ENCODE results near the gene PHOX2A.

Gene PHOX2A

GRCh38 chr11:72241291-72241781, 2.6 kb downstream of the PHOX2A start:
- TF ChIP-seq YY1 (IDR thresholded peaks at IDR 0.05; ENCODE audit: insufficient read depth, insufficient read length) (no peak), SUZ12 (IDR thresholded peaks at IDR 0.05; ENCODE audit: extremely low read depth, insufficient read depth, insufficient read length) (no peak), ZNF274 (IDR thresholded peaks at IDR 0.05; ENCODE audit: low read depth, low read length) (no peak)
- H3K27me3 ChIP-seq (ENCODE audit: insufficient read depth, insufficient read length): peaks cover 20% of the 10 kb centered on the region
- H3K9ac ChIP-seq (ENCODE audit: insufficient read length, low read depth): no peak overlapping the region
- no peak overlapping the region for H3K4me3 ChIP-seq (ENCODE audit: insufficient read length, low read depth)
- DNase-seq (ENCODE audit: low read depth, low spot score): no peak
- H3K9me3 ChIP-seq (ENCODE audit: insufficient read depth, low read length): no peaks in the 10 kb centered on the region
- H3K36me3 ChIP-seq (ENCODE audit: insufficient read depth, insufficient read length, low read length): peaks cover 30% of the 10 kb centered on the region
- peaks cover 16% of the 10 kb centered on the region for H3K4me1 ChIP-seq (ENCODE audit: insufficient read depth, insufficient read length)

GRCh38 chr11:72240461-72241290, 3.3 kb downstream of the PHOX2A start:
- H3K27me3 ChIP-seq (ENCODE audit: insufficient read depth, insufficient read length): peaks cover 14% of the 10 kb centered on the region
- no peak overlapping the region for H3K4me3 ChIP-seq (ENCODE audit: insufficient read length, low read depth)
- H3K9ac ChIP-seq (ENCODE audit: insufficient read length, low read depth): no peak overlapping the region
- DNase-seq (ENCODE audit: low read depth, low spot score): no peak
- TF ChIP-seq YY1 (IDR thresholded peaks at IDR 0.05; ENCODE audit: insufficient read depth, insufficient read length): no peak
- TF ChIP-seq ZNF274 (IDR thresholded peaks at IDR 0.05; ENCODE audit: low read depth, low read length): no peak
- TF ChIP-seq SUZ12 (IDR thresholded peaks at IDR 0.05; ENCODE audit: extremely low read depth, insufficient read depth, insufficient read length): no peak
- H3K4me1 ChIP-seq (ENCODE audit: insufficient read depth, insufficient read length): peaks cover 16% of the 10 kb centered on the region
- peaks cover 37% of the 10 kb centered on the region for H3K36me3 ChIP-seq (ENCODE audit: insufficient read depth, insufficient read length, low read length)
- no peaks in the 10 kb centered on the region for H3K9me3 ChIP-seq (ENCODE audit: insufficient read depth, low read length)

- peaks cover 44% of the 10 kb centered on the region for H3K36me3 ChIP-seq (ENCODE audit: insufficient read depth, insufficient read length, low read length)
- peaks cover 7% of the 10 kb centered on the region for H3K27me3 ChIP-seq (ENCODE audit: insufficient read depth, insufficient read length)
- H3K4me1 ChIP-seq (ENCODE audit: insufficient read depth, insufficient read length): peaks cover 16% of the 10 kb centered on the region
- no peak for DNase-seq (ENCODE audit: low read depth, low spot score)
- H3K9me3 ChIP-seq (ENCODE audit: insufficient read depth, low read length): no peaks in the 10 kb centered on the region
- TF ChIP-seq SUZ12 (IDR thresholded peaks at IDR 0.05; ENCODE audit: extremely low read depth, insufficient read depth, insufficient read length): no peak
- TF ChIP-seq ZNF274 (IDR thresholded peaks at IDR 0.05; ENCODE audit: low read depth, low read length): no peak
- no peak for TF ChIP-seq YY1 (IDR thresholded peaks at IDR 0.05; ENCODE audit: insufficient read depth, insufficient read length)
- no peak overlapping the region for H3K9ac ChIP-seq (ENCODE audit: insufficient read length, low read depth)
- H3K4me3 ChIP-seq (ENCODE audit: insufficient read length, low read depth): no peak overlapping the region
These were observed 4.0 kb downstream of the PHOX2A start for GRCh38 chr11:72239849-72240460.

GRCh38 chr11:72239313-72239848, 4.6 kb downstream of the PHOX2A start:
- H3K36me3 ChIP-seq (ENCODE audit: insufficient read depth, insufficient read length, low read length): peaks cover 50% of the 10 kb centered on the region
- H3K4me1 ChIP-seq (ENCODE audit: insufficient read depth, insufficient read length): peaks cover 12% of the 10 kb centered on the region
- no peak for DNase-seq (ENCODE audit: low read depth, low spot score)
- no peak for TF ChIP-seq YY1 (IDR thresholded peaks at IDR 0.05; ENCODE audit: insufficient read depth, insufficient read length)
- TF ChIP-seq SUZ12 (IDR thresholded peaks at IDR 0.05; ENCODE audit: extremely low read depth, insufficient read depth, insufficient read length): no peak
- no peak for TF ChIP-seq ZNF274 (IDR thresholded peaks at IDR 0.05; ENCODE audit: low read depth, low read length)
- H3K27me3 ChIP-seq (ENCODE audit: insufficient read depth, insufficient read length): peaks cover under 1% of the 10 kb centered on the region
- no peaks in the 10 kb centered on the region for H3K9me3 ChIP-seq (ENCODE audit: insufficient read depth, low read length)
- H3K4me3 ChIP-seq (ENCODE audit: insufficient read length, low read depth): no peak overlapping the region
- H3K9ac ChIP-seq (ENCODE audit: insufficient read length, low read depth): peak overlapping the region; percentile 42

GRCh38 chr11:72238492-72239312, 5.3 kb downstream of the PHOX2A start:
- DNase-seq (ENCODE audit: low read depth, low spot score): no peak
- H3K4me3 ChIP-seq (ENCODE audit: insufficient read length, low read depth): no peak overlapping the region

GRCh38 chr11:72238040-72238450, 5.9 kb downstream of the PHOX2A start:
- Histone ChIP-seq H3K4me3 (ENCODE audit: insufficient read length, low read depth) (no peak overlapping the region), H3K9ac (ENCODE audit: insufficient read length, low read depth) (peak overlapping the region; percentile 26), H3K36me3 (ENCODE audit: insufficient read depth, insufficient read length, low read length) (peaks cover 63% of the 10 kb centered on the region), H3K9me3 (ENCODE audit: insufficient read depth, low read length) (no peaks in the 10 kb centered on the region), H3K4me1 (ENCODE audit: insufficient read depth, insufficient read length) (peaks cover 15% of the 10 kb centered on the region), H3K27me3 (ENCODE audit: insufficient read depth, insufficient read length) (no peaks in the 10 kb centered on the region)
- DNase-seq (ENCODE audit: low read depth, low spot score): peak; percentile 84
- no peak for TF ChIP-seq YY1 (IDR thresholded peaks at IDR 0.05; ENCODE audit: insufficient read depth, insufficient read length)
- no peak for TF ChIP-seq ZNF274 (IDR thresholded peaks at IDR 0.05; ENCODE audit: low read depth, low read length)
- TF ChIP-seq SUZ12 (IDR thresholded peaks at IDR 0.05; ENCODE audit: extremely low read depth, insufficient read depth, insufficient read length): no peak

More at GRCh38 chr11:72238492-72239312, 5.3 kb downstream of the PHOX2A start:
- TF ChIP-seq ZNF274 (IDR thresholded peaks at IDR 0.05; ENCODE audit: low read depth, low read length): no peak
- TF ChIP-seq YY1 (IDR thresholded peaks at IDR 0.05; ENCODE audit: insufficient read depth, insufficient read length): no peak
- TF ChIP-seq SUZ12 (IDR thresholded peaks at IDR 0.05; ENCODE audit: extremely low read depth, insufficient read depth, insufficient read length): no peak
- no peaks in the 10 kb centered on the region for H3K27me3 ChIP-seq (ENCODE audit: insufficient read depth, insufficient read length)
- H3K4me1 ChIP-seq (ENCODE audit: insufficient read depth, insufficient read length): peaks cover 14% of the 10 kb centered on the region
- H3K36me3 ChIP-seq (ENCODE audit: insufficient read depth, insufficient read length, low read length): peaks cover 57% of the 10 kb centered on the region
- H3K9ac ChIP-seq (ENCODE audit: insufficient read length, low read depth): peak overlapping the region; percentile 42
- H3K9me3 ChIP-seq (ENCODE audit: insufficient read depth, low read length): no peaks in the 10 kb centered on the region

Data from NT2/D1 (cell line).